Measurements from ENCODE around the gene HDAC1.
A peak's percentile ranks its signal among the peaks of the same experiment; 100 is the strongest.

The HDAC1 gene

GRCh38 chr1:32336963-32337675 lies 45.2 kb downstream of the HDAC1 start:
- DNase-seq (ENCODE audit: low read depth in 1 of 2, low spot score in 1 of 2), result no peak
- in situ Hi-C loops (cut with HindIII; ENCODE audit: low pct_unique_long_range_greater_than_20kb, low sequenced_read_pairs), result no loop called here
- no peak for TF ChIP-seq JUND (IDR thresholded peaks at IDR 0.05; ENCODE audit: low read depth)

GRCh38 chr1:32337855-32338636 lies 46.2 kb downstream of the HDAC1 start:
- no peak for DNase-seq (ENCODE audit: low read depth in 1 of 2, low spot score in 1 of 2)
- no peak for TF ChIP-seq JUND (IDR thresholded peaks at IDR 0.05; ENCODE audit: low read depth)
- in situ Hi-C loops (cut with HindIII; ENCODE audit: low pct_unique_long_range_greater_than_20kb, low sequenced_read_pairs), result no loop called here

GRCh38 chr1:32338637-32339145 lies 46.8 kb downstream of the HDAC1 start:
- in situ Hi-C loops (cut with HindIII; ENCODE audit: low pct_unique_long_range_greater_than_20kb, low sequenced_read_pairs), result no loop called here
- no peak for DNase-seq (ENCODE audit: low read depth in 1 of 2, low spot score in 1 of 2)
- no peak for TF ChIP-seq JUND (IDR thresholded peaks at IDR 0.05; ENCODE audit: low read depth)

- no peak for TF ChIP-seq JUND (IDR thresholded peaks at IDR 0.05; ENCODE audit: low read depth)
- no peak for DNase-seq (ENCODE audit: low read depth in 1 of 2, low spot score in 1 of 2)
- in situ Hi-C loops (cut with HindIII; ENCODE audit: low pct_unique_long_range_greater_than_20kb, low sequenced_read_pairs), result no loop called here
Observed at GRCh38 chr1:32339363-32339978, 47.6 kb downstream of the HDAC1 start.

- TF ChIP-seq JUND (IDR thresholded peaks at IDR 0.05; ENCODE audit: low read depth), result no peak
- in situ Hi-C loops (cut with HindIII; ENCODE audit: low pct_unique_long_range_greater_than_20kb, low sequenced_read_pairs), result no loop called here
- DNase-seq (ENCODE audit: low read depth in 1 of 2, low spot score in 1 of 2), result no peak
Observed at GRCh38 chr1:32341186-32341757, 49.4 kb downstream of the HDAC1 start.

- TF ChIP-seq JUND (IDR thresholded peaks at IDR 0.05; ENCODE audit: low read depth), result no peak
- no peak for DNase-seq (ENCODE audit: low read depth in 1 of 2, low spot score in 1 of 2)
- in situ Hi-C loops (cut with HindIII; ENCODE audit: low pct_unique_long_range_greater_than_20kb, low sequenced_read_pairs), result no loop called here
Observed at GRCh38 chr1:32341971-32342370, 50.1 kb downstream of the HDAC1 start.

GRCh38 chr1:32342704-32343103 lies 50.8 kb downstream of the HDAC1 start:
- no peak for TF ChIP-seq JUND (IDR thresholded peaks at IDR 0.05; ENCODE audit: low read depth)
- no peak for DNase-seq (ENCODE audit: low read depth in 1 of 2, low spot score in 1 of 2)
- in situ Hi-C loops (cut with HindIII; ENCODE audit: low pct_unique_long_range_greater_than_20kb, low sequenced_read_pairs), result no loop called here

GRCh38 chr1:32345289-32345827 lies 53.5 kb downstream of the HDAC1 start:
- in situ Hi-C loops (cut with HindIII; ENCODE audit: low pct_unique_long_range_greater_than_20kb, low sequenced_read_pairs), result no loop called here
- no peak for TF ChIP-seq JUND (IDR thresholded peaks at IDR 0.05; ENCODE audit: low read depth)
- no peak for DNase-seq (ENCODE audit: low read depth in 1 of 2, low spot score in 1 of 2)

- in situ Hi-C loops (cut with HindIII; ENCODE audit: low pct_unique_long_range_greater_than_20kb, low sequenced_read_pairs), result no loop called here
- TF ChIP-seq JUND (IDR thresholded peaks at IDR 0.05; ENCODE audit: low read depth), result no peak
- no peak for DNase-seq (ENCODE audit: low read depth in 1 of 2, low spot score in 1 of 2)
Observed at GRCh38 chr1:32346532-32347157, 54.8 kb downstream of the HDAC1 start.

GRCh38 chr1:32349211-32349708 lies 57.4 kb downstream of the HDAC1 start:
- DNase-seq (ENCODE audit: low read depth in 1 of 2, low spot score in 1 of 2), result no peak
- in situ Hi-C loops (cut with HindIII; ENCODE audit: low pct_unique_long_range_greater_than_20kb, low sequenced_read_pairs), result no loop called here
- TF ChIP-seq JUND (IDR thresholded peaks at IDR 0.05; ENCODE audit: low read depth), result no peak

GRCh38 chr1:32350785-32351398 lies 59.0 kb downstream of the HDAC1 start:
- TF ChIP-seq JUND (IDR thresholded peaks at IDR 0.05; ENCODE audit: low read depth), result no peak
- in situ Hi-C loops (cut with HindIII; ENCODE audit: low pct_unique_long_range_greater_than_20kb, low sequenced_read_pairs), result no loop called here
- peak in 1 of 2 experiments; percentile 74 for DNase-seq (ENCODE audit: low read depth in 1 of 2, low spot score in 1 of 2)
